ENCODE measurements around the gene MRM1.

The MRM1 gene, protein sequence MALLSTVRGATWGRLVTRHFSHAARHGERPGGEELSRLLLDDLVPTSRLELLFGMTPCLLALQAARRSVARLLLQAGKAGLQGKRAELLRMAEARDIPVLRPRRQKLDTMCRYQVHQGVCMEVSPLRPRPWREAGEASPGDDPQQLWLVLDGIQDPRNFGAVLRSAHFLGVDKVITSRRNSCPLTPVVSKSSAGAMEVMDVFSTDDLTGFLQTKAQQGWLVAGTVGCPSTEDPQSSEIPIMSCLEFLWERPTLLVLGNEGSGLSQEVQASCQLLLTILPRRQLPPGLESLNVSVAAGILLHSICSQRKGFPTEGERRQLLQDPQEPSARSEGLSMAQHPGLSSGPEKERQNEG

DNA sequence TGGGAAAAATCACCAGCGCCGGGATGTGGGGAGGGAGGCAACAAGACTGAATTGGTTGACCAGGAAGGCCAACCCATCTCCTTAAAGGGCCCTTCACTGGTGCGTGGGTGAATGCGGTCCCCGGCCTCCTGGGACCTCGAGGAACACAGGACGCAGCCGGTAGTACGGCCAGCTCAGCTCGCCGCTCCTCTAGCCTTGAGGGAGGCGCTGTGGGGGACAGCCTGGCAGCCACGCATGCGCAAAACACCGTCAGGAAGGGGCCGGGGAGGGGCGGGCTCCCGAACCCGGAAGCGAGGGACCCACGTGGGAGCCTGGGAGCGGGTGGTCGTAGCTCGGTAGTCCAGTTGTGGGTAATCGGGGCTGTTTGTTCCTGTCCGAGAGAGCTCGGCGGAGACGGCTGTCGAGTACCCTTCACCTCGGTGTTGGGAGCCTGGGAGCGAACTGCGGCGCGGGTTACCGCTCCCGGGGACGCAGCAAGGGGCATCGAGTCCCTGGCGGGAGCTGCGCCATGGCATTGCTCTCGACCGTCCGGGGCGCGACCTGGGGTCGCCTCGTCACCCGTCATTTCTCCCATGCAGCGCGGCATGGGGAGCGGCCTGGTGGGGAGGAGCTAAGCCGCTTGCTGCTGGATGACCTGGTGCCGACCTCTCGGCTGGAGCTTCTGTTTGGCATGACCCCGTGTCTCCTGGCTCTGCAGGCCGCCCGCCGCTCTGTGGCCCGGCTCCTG is at the start of gene MRM1:
TSS of gene MRM1 (plus strand) at position 281 of the 727 bp plus-strand sequence. CDS start at position 509, 228 bp downstream.
- DNase-seq (ENCODE audit: low spot score) = peak; percentile 92

DNA sequence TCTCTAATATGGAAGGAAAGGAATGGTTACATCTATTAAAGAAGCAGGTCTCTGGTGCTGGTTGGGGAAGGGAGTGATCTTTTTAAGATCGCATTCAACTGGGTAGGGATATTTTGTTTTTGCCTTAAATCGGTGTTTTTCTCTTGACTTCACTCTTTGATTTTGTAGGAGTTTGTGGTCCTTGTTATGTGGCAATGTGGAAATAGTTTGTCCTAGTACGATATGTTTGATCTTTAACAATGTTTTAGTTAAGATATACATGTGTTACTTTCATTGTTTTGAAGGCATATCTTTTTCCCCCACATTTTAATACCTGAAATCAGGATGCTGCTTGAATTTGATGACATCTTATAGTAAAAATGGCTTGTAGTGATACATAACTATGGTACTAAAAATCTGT is 47.9 kb upstream of the MRM1 start:
- DNase-seq (ENCODE audit: low spot score) = no peak

DNA sequence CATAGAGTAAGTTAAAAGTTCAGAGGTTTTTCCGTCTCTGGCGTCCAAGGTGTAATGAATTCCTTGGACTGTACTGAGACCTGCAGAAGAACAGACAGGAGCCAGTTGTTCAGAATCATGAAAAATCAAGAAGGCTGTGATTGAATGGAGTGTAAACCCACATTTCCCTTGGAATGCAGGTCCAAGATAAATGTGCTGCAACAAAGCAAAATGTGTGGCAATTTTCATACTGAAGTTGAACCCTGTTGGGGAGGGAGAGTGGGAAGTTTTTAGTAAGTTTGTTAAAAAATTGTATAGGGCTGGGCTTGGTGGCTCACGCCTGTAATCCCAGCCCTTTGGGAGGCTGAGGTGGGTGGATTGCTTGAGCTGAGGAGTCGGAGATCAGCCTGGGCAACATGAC is 35.3 kb upstream of the MRM1 start:
- no peak for DNase-seq (ENCODE audit: low spot score)

DNA sequence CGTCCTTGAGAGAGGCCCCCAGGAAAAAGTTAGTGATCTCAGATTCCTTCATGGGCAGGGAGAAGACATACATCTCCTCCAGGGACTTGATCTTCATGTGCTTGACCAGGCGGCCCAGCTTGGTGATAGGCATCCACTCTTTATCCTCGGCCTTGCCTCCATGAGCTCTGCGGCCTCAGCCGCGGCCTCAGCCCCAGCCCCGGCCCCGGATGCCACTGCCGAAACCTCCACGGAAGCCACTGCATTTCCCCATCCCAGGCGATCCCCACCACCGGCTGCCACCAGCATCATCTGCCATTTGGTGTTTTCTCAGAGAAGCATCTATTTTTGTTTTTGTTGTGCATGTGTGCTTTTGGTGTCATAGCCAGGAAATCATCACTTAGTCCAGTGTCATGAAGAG is 26.4 kb upstream of the MRM1 start:
- DNase-seq (ENCODE audit: low spot score) = no peak

DNA sequence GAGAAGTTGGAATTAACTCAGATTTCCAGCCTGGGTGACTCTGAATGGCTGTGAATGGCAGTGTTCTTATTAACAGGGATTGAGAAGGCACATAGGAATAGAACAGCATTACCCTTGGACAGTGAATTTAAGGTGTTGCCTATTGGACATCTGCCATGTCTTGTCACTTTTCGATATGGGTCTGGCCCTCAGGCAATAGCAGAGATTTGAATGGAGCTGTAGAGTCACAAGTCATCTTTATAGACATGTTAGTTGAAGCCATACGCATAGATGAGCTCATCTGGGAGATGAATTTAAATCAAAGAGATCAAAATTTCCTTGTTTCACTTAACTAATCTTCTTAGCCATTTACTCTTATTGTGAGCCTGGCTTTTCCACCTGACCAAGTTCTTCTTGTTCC is 24.6 kb upstream of the MRM1 start:
- no peak for DNase-seq (ENCODE audit: low spot score)

DNA sequence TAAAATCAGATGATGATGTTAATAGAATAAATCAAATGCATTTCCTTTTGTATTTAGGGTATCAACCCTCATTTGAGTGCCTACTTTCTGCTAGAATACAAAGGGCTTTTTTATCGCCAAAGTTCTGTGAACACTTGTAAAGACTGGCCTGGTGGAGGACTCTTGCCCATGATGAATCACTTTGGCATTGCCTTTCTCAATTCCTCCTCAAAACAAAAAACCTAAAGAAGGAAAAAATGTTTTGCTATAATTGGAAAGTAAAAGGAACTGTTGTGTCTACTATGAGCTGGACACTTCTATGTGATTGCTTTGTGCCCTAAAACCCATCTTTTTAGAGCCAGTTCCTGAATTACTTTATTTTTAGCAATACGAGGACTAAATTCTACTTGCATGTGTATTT is 22.7 kb upstream of the MRM1 start:
- DNase-seq (ENCODE audit: low spot score) = no peak

DNA sequence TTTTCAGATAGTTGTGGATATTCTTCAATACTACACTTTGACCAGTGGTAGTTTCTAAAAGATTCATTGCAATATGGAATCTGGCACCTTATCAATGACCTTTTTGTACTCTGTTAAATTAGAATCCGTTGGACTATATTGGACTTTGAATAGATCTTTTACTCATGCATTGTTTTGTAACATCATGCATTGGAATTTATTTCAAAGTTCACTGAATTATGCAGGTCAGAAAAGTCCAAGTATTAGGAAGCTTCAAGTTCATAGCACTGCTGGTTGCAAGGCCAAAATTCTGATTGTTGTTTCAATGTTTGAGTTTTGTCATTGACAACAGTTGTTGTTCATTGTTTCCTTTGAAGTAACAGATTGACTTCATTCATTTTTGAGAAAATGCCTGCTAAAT is 17.6 kb upstream of the MRM1 start:
- DNase-seq (ENCODE audit: low spot score) = no peak

DNA sequence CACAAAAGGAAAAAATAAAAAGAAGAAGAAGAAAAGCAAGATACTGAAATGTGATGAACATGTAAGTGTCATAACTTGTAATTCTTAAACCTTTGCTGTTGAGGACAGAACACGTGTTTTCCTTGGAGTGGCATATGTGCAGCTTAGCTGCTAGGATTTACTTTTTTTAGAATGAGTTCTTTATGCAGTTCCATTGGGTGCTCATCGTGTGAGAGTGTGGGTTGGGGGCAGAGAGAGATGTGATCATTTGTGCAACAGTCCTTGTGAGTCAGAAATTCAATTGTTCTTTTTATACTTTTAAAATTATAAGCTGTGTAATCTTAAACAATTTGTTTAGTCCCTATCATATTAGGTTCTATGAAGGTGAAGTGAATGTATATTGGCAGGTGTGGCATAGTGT is 15.2 kb upstream of the MRM1 start:
- DNase-seq (ENCODE audit: low spot score) = no peak

DNA sequence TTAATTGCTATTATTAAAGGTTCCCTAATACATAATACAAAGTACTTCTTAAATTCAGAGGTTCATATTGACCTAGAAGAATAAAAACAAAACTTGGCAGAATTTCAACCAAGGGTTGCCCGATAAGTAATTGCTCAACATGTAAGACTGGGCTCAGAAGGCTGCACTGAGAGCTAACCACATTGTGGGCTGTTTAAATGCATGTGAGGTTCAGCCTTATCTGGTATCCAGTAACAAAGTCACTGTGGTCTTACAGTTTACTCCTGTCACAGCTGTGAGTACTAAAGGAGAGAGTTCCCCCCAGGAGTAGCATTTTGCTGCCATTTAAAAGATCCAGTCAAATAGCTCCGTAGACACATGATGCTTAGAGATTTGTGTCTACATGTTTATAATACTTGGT is 11.3 kb upstream of the MRM1 start:
- DNase-seq (ENCODE audit: low spot score) = no peak

DNA sequence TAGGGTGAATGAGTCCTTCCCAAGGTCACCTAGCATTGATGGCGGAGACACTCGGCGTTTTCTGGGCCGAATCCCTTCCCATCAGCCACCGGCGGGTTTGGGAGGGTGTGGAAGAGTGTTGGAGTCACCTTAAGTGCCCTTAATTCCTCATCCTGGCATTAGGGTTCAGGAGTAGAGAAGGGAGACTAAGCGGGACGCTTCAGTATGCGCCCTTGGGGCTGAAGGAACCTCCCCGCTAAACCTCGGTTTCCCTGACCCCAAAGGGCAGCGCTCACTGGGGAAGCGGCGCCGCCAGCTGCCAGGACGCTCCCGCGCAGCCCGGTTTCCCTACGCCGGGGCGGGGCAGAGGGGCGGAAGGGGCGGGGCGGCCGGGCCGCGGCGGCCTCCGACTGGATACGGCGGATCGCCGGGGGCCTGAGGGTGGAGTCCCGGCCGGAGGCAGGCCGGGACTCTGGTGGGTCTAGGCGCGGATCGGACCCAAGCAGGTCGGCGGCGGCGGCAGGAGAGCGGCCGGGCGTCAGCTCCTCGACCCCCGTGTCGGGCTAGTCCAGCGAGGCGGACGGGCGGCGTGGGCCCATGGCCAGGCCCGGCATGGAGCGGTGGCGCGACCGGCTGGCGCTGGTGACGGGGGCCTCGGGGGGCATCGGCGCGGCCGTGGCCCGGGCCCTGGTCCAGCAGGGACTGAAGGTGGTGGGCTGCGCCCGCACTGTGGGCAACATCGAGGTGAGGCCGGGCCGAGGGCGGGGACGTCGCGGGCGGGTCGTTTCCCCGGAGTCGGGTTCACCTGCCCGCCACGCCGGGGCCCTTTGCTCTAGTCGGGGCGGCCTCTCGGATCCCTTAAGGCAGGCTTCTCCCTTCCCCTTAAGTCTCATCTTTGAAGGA is 9.7 kb upstream of the MRM1 start, which contains the start of gene DHRS11:
TSS of gene DHRS11 (plus strand) at position 446 of the 882 bp plus-strand sequence. CDS start at position 577, 131 bp downstream.
- DNase-seq (ENCODE audit: low spot score) = peak; percentile 83

DNA sequence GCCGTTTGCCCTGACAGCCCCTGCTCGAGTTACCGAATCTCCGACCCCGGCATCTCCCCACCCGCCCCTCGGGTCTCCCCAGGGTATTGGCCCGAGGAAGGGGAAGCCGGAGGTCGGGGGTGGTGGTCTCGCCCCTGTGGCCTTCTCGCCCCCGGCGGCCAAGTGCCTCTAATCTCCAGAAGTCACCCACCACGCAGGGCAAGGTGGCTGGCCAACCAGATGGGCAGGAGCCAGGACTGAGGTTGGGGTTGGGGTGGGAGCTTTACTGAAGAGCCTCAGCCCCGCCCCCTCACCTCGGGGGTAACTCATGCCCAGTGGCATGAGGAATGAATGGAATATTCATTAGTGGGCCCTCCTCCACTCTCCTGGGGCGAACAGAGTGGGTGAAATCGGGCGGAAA is 9.1 kb upstream of the MRM1 start:
- DNase-seq (ENCODE audit: low spot score) = peak; percentile 27

DNA sequence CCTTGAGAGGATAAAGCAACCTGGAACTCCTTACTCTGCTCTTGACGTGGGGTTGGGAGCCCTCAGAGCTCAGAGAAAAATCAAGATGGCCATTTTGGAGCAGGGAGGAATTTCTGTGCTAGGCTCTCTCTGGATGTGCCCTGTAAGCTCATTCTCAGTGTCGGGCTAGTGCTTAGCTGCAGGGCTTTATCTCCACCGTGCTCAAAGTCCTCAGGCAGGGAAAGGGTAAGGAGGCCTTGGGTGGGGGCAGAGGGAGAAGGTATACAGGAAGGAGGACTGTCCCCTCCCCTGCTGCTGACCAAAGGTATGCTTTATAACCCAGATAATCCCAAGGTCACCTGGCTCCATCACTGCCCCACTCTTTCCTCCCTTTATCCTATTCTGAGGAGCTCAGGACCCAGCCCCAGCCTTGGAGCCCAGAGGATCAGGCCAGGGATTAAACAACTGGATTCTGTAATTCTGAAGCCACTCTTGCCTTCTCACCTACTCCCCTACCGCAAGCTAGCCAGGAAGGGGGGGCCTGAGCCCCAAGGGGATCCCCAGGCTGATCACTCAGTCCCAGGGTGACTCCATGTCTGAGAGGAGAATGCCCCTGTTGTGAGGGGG is 8.6 kb upstream of the MRM1 start:
- no peak for DNase-seq (ENCODE audit: low spot score)

DNA sequence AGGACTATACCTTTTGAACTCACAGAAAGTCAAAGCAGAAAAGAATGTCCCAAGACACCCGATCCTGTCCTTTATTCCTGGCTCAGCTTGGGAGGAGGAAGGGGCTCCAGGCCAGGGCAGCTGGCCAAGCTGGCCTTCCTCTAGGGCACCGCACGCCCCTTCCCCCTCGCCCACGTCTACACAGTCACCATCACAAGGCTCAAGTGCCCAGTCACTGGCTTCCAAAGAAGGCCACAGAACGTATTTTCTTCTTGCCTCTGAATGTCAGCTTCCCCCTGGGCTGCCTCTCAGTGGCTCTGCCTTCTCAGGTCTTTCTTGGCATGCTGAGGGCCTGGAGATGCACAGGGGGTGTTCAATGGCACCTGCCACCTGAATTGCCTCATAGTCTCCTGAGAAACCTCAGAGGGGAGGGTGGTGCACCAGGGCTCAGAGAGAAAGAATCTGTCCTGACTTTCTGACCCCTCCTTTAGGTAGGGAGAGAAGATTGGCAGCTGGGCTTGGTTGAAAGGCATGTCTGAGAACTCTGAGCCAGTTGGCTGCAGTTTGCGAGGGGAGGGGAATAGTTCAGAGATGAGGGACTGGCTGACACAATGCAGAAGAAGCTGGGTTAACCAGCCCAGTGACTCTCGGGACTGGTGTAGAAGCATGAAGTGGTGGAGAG is 7.6 kb upstream of the MRM1 start:
- DNase-seq (ENCODE audit: low spot score) = no peak

DNA sequence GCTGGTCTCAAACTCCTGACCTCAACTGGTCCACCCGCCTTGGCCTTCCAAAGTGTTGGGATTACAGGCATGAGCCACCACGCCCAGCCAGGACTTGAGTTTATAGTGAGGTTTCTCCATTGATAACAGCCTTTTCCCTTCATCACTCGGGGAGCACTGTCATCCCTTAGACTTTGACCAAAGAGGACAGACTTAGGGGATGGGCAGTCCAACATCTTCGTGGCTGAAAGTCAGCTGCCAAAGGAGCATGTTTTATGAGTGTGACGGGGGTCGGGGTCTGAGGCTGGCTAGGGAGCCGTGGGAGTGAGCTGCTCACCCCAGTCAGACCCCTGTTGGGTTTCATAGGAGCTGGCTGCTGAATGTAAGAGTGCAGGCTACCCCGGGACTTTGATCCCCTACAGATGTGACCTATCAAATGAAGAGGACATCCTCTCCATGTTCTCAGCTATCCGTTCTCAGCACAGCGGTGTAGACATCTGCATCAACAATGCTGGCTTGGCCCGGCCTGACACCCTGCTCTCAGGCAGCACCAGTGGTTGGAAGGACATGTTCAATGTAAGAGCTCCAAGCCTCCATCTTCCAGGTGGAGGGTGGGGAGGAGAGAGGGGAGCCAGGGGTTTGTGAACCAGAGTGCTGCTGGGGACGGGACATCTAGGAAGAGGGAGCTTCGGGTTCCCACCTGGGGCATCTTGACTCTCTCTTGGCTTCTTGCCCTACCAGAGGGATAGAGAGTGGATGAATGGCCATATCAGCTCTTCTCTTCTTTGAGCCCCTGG is 6.6 kb upstream of the MRM1 start:
- DNase-seq (ENCODE audit: low spot score) = no peak

DNA sequence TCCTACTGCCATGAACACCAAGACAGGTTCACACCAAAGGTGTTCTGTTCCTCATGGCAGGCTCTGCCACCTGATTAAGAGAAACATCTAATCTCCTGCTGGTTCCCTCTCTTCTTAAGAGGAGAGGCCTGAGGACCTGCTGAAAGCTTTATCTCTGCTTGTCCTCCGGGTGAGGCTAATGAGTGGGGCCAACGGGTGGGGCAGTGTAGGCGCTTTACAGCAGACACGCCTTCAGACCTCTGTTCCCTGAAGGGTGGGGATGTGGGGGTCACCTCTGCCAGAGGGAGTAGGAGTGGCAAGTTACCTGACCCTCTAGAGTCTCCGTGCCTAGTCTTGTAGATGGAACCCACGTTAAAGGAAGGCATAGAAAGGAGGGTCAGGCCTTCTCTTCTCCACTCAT is 4.2 kb upstream of the MRM1 start:
- DNase-seq (ENCODE audit: low spot score) = no peak

DNA sequence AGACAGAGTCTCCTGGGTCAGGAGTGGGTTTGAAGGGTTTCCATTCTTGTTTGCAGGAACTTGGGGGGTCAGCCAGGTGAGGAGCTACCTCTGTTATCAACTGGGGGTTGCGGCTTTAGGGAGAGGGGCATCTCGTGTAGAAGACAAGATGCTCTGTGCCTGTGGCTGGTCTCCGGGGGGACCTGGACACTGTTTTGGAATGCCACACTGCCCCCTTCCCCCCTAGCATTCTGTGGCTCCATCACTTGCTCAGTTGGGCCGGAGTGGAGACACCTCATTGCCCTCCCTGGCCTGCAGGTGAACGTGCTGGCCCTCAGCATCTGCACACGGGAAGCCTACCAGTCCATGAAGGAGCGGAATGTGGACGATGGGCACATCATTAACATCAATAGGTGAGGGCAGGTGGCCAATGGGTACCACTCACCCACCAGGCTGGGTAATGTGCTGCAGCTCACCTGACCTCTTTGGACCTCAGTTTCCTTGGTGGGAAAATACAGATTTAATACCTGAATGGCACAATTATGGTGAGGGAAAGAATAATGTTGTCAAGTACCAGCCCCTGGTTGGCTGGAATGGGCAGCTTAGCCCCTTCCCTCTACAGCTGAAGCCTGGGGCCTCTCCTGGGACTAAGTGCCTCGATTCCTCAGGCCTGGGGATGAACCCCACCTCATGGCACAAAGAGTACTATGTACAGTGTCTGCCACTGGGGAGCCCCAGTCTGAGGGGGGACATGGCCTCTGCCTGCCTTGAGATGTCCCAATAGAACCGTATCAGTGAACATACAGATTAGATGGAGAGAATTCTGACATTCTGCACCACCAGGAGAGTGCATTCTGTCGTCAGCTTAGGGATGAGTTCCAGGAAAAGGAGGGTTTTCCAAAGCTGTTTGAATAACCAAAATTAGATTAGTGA is 3.3 kb upstream of the MRM1 start:
- DNase-seq (ENCODE audit: low spot score) = no peak

DNA sequence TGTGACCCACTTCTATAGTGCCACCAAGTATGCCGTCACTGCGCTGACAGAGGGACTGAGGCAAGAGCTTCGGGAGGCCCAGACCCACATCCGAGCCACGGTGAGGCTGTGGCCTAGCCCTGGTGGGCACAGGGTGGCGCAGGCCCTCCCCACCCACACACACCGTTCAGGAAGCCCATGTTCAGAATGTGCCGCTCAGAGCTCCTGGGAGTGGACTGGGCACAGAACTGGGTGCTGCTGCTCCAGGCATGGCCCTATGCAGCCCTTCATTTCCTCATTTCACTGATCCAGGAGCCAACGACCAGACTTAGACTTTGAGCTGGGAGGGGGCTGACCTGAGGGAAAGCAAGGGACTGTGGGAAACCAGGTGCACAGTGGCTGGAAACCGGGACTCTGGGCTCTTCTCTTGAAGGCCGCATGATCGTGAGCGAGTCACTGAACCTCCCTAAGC is 2.4 kb upstream of the MRM1 start:
- DNase-seq (ENCODE audit: low spot score) = no peak

DNA sequence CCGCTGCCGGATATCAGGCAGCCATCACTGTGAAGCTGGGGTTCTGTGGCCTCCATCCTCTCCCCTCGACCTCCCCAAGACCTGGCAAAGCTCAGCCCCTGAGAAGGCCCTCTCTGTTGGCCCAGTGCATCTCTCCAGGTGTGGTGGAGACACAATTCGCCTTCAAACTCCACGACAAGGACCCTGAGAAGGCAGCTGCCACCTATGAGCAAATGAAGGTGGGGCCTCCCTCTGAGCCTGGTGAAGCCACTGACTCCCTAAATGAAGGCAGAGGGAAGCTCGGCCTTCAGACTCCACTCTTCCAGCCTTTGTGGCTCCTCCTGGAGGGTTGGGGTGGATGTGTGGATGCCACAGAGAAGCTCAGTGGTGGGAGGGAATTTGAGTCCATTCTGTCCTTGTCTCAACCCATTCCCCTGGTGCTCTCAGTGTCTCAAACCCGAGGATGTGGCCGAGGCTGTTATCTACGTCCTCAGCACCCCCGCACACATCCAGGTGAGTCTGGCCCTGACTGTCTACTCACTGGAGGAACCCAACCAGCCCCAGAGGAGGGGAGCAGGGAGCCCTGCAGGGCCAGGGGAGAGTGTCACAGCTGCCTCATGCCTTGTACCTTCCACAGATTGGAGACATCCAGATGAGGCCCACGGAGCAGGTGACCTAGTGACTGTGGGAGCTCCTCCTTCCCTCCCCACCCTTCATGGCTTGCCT is 1.7 kb upstream of the MRM1 start:
- DNase-seq (ENCODE audit: low spot score) = no peak

DNA sequence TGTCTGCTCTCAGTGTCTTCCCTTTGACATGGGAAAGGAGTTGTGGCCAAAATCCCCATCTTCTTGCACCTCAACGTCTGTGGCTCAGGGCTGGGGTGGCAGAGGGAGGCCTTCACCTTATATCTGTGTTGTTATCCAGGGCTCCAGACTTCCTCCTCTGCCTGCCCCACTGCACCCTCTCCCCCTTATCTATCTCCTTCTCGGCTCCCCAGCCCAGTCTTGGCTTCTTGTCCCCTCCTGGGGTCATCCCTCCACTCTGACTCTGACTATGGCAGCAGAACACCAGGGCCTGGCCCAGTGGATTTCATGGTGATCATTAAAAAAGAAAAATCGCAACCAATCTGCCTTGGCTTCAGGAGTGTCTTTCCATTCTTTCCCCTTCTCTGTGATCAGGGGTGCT is 918 bp upstream of the MRM1 start:
- no peak for DNase-seq (ENCODE audit: low spot score)
